Stimulated activated CD4-positive, alpha-beta T cell treated with anti-CD3 and anti-CD28 coated beads, Interleukin-2, amount 100 ng/mL, for 24 hours (primary cell): Measurements from ENCODE around the gene LRCH4.
A peak's percentile ranks its signal among the peaks of the same experiment; 100 is the strongest.

Source experiments
- DNase-seq, 2 donors: peaks; one replicate each; pipeline ENCODE4 v3.0.0-alpha.2; 2020

The LRCH4 gene

GRCh38 chr7:100604976-100605911 lies 19.3 kb upstream of the LRCH4 start:
- DNase-seq = peak; percentile 58 to 68

GRCh38 chr7:100604028-100604975 lies 18.4 kb upstream of the LRCH4 start:
- peak; percentile 73 to 77 for DNase-seq

GRCh38 chr7:100603726-100604027 lies 17.7 kb upstream of the LRCH4 start:
- DNase-seq = no peak

- DNase-seq = no peak
Observed at GRCh38 chr7:100602889-100603725, 17.2 kb upstream of the LRCH4 start.

- no peak for DNase-seq
Observed at GRCh38 chr7:100600730-100601038, 14.8 kb upstream of the LRCH4 start.

- no peak for DNase-seq
Observed at GRCh38 chr7:100599911-100600729, 14.2 kb upstream of the LRCH4 start.

- no peak for DNase-seq
Observed at GRCh38 chr7:100598425-100598824, 12.5 kb upstream of the LRCH4 start.

- DNase-seq = no peak
Observed at GRCh38 chr7:100595188-100595587, 9.3 kb upstream of the LRCH4 start.

- no peak for DNase-seq
Observed at GRCh38 chr7:100591596-100591995, 5.7 kb upstream of the LRCH4 start.

GRCh38 chr7:100590077-100590737 lies 4.3 kb upstream of the LRCH4 start:
- no peak for DNase-seq

- no peak for DNase-seq
Observed at GRCh38 chr7:100589341-100589947, 3.5 kb upstream of the LRCH4 start.

GRCh38 chr7:100588438-100588837 lies 2.5 kb upstream of the LRCH4 start:
- no peak for DNase-seq

GRCh38 chr7:100586266-100587025 lies 517 bp upstream of the LRCH4 start, which contains the start of gene FBXO24:
Gene FBXO24, plus strand, starts transcription at chr7:100586328. Its CDS starts 298 bp downstream, at chr7:100586626.
- peak; percentile 99 for DNase-seq

GRCh38 chr7:100584683-100585510 lies 1.0 kb downstream of the LRCH4 start:
- no peak for DNase-seq

GRCh38 chr7:100584054-100584682 lies 1.8 kb downstream of the LRCH4 start:
- no peak for DNase-seq

GRCh38 chr7:100583132-100584053 lies 2.5 kb downstream of the LRCH4 start:
- peak; percentile 70 to 77 for DNase-seq

GRCh38 chr7:100582650-100583049 lies 3.3 kb downstream of the LRCH4 start:
- DNase-seq = no peak
